C4-2B (cell line): ENCODE results near the gene GLYAT.

Experiments used
- CTCF ChIP-seq: fragments of 450-650 bp; conservative IDR thresholded peaks from 2 replicates; pipeline ENCODE4 v1.5.1; 2017; ENCODE audit warnings: mild to moderate bottlenecking
- ZFX ChIP-seq: fragments of 450-650 bp; IDR thresholded peaks from 2 replicates; pipeline ENCODE4 v1.6.1; 2017

- no peak for TF ChIP-seq CTCF
- no peak for TF ChIP-seq ZFX
Measured at GRCh38 chr11:58659910-58660570, 71.7 kb downstream of the GLYAT start.
